Ovary (tissue), 3 donors: ENCODE data around the gene OBSCN.

Experiments
- CTCF ChIP-seq, 3 donors: fragments of 450-650 bp in 2 of 3; fragments of 200-600 bp in 1 of 3; IDR thresholded peaks; one replicate each; pipeline versions ENCODE4 v1.5.1 to v1.8.0; 2016 to 2022; ENCODE audit warnings: antibody characterized with exemption in 3 of 3, mild to moderate bottlenecking in 1 of 3
- EP300 ChIP-seq: sonication (generic); formaldehyde crosslinking; IDR thresholded peaks from one replicate; pipeline ENCODE4 v1.6.1; 2017; ENCODE audit warnings: antibody characterized with exemption
- POLR2A ChIP-seq: fragments of 450-650 bp; IDR thresholded peaks from one replicate; pipeline ENCODE4 v1.6.1; 2017; ENCODE audit warnings: antibody characterized with exemption, mild to moderate bottlenecking, moderate library complexity
- donor health status: DM: no; HTN: no; CAD: no.

- TF ChIP-seq CTCF (IDR thresholded peaks at IDR 0.05) (no peak), POLR2A (no peak), EP300 (no peak)
These were observed 57.3 kb downstream of the OBSCN start for GRCh38 chr1:228265167-228265566.
